Vagina (tissue), 2 donors: ENCODE data around the gene FAM210B.

Source experiments
- CTCF ChIP-seq, 3 experiments: fragments of 450-650 bp in 2 of 3; fragments of 200-600 bp in 1 of 3; sonication (generic) in 1 of 3; IDR thresholded peaks; one replicate each; pipeline ENCODE4 v1.5.1; 2017 to 2019; ENCODE audit warnings: antibody characterized with exemption in 3 of 3, mild to moderate bottlenecking in 2 of 3, moderate library complexity in 2 of 3
- POLR2AphosphoS5 ChIP-seq, 2 donors: sonication (generic); formaldehyde crosslinking; IDR thresholded peaks; one replicate each; pipeline ENCODE4 v1.9.0; 2017; ENCODE audit warnings: antibody characterized with exemption in 2 of 2, mild to moderate bottlenecking in 2 of 2, low read depth in 1 of 2; ENCODE audit not compliant: insufficient read depth in 1 of 2

DNA sequence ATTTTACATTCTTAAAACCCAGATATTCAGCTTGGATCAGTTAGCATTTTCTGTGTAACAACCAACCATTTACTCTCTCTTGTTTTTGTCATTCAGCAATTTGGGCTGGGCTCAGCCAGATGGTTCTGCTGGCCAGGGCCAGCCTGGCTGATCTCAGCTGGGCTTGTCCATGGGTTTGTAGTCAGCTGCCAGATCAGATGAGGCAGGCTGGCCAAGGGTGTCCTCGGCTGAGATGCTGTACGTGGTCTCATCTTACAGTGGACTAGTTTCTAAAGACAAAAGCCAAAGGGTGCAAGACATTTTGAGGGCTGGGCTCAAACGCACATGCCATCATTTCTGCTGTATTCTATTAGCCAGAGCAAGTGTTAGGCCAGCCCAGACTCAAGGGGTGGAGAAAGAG, 16.0 kb upstream of the FAM210B start:
- no peak for TF ChIP-seq POLR2AphosphoS5 (IDR thresholded peaks at IDR 0.05; ENCODE audit: insufficient read depth in 1 of 2, low read depth in 1 of 2)
- TF ChIP-seq CTCF (IDR thresholded peaks at IDR 0.05) = no peak
